H9 (cell line): ENCODE measurements around the gene RAP1GAP. TPM values are rescaled to one million over a fixed set of nuclear protein-coding genes. Genes with fewer than 3 reads are reported as not detected.
A peak's percentile ranks its signal among the peaks of the same experiment; 100 is the strongest.

Experiments used
- DNase-seq: peaks from one replicate; pipeline ENCODE4 v3.0.0-alpha.2; 2017
- H2AFZ ChIP-seq: one replicate; pipeline ENCODE4 v1.6.1; 2013; ENCODE audit warnings: mild to moderate bottlenecking, low read length, control low read depth, moderate library complexity
- H2AK5ac ChIP-seq: 2 replicates; pipeline ENCODE4 v1.6.1; 2013; ENCODE audit warnings: low read length, control low read depth, mixed read lengths; ENCODE audit not compliant: insufficient read length
- H2BK120ac ChIP-seq: one replicate; pipeline ENCODE4 v1.6.1; 2013; ENCODE audit warnings: low read depth, mild to moderate bottlenecking, low read length, control low read depth, inconsistent platforms; ENCODE audit not compliant: poor library complexity, severe bottlenecking
- H2BK12ac ChIP-seq: 2 replicates; pipeline ENCODE4 v1.6.1; 2013; ENCODE audit warnings: low read length, control low read depth, mixed read lengths, low read depth; ENCODE audit not compliant: insufficient read length
- H2BK15ac ChIP-seq: 2 replicates; pipeline ENCODE4 v1.6.1; 2013; ENCODE audit warnings: low read depth, low read length, control low read depth
- H2BK20ac ChIP-seq: one replicate; pipeline ENCODE4 v1.6.1; 2013; ENCODE audit warnings: low read depth, mild to moderate bottlenecking, low read length, control low read depth, inconsistent platforms; ENCODE audit not compliant: poor library complexity, severe bottlenecking
- H2BK5ac ChIP-seq: 2 replicates; pipeline ENCODE4 v1.6.1; 2013; ENCODE audit warnings: low read length, control low read depth, mixed read lengths; ENCODE audit not compliant: insufficient read length
- H3K14ac ChIP-seq: 2 replicates; pipeline ENCODE4 v1.6.1; 2013; ENCODE audit warnings: low read length, control low read depth; ENCODE audit not compliant: insufficient read depth
- H3K18ac ChIP-seq: 2 replicates; pipeline ENCODE4 v1.6.1; 2013; ENCODE audit warnings: low read depth, mild to moderate bottlenecking, mixed read lengths, low read length, control low read depth; ENCODE audit not compliant: insufficient read length
- H3K23ac ChIP-seq: 2 replicates; pipeline ENCODE4 v1.6.1; 2013; ENCODE audit warnings: low read length, control low read depth, mixed read lengths, low read depth; ENCODE audit not compliant: insufficient read length
- H3K23me2 ChIP-seq: 2 replicates; pipeline ENCODE4 v1.6.1; 2013; ENCODE audit warnings: low read depth, mild to moderate bottlenecking, mixed read lengths, low read length, control low read depth; ENCODE audit not compliant: insufficient read length, poor library complexity, severe bottlenecking
- H3K27ac ChIP-seq: 2 replicates; pipeline ENCODE4 v1.5.1; 2013; ENCODE audit warnings: low read length, control low read depth, mixed read lengths, low read depth; ENCODE audit not compliant: insufficient read length
- H3K27me3 ChIP-seq: 2 replicates; pipeline ENCODE4 v1.6.1; 2013; ENCODE audit warnings: low read length, control low read depth, inconsistent platforms; ENCODE audit not compliant: insufficient read depth
- H3K4ac ChIP-seq: 2 replicates; pipeline ENCODE4 v1.6.1; 2013; ENCODE audit warnings: low read depth, mild to moderate bottlenecking, control low read depth, inconsistent platforms, low read length, moderate library complexity
- H3K4me1 ChIP-seq: 2 replicates; pipeline ENCODE4 v1.6.1; 2013; ENCODE audit warnings: low read length, control low read depth, inconsistent platforms; ENCODE audit not compliant: insufficient read depth
- H3K4me2 ChIP-seq: 2 replicates; pipeline ENCODE4 v1.6.1; 2013; ENCODE audit warnings: low read length, control low read depth, mixed read lengths; ENCODE audit not compliant: insufficient read length, insufficient read depth
- H3K56ac ChIP-seq: 2 replicates; pipeline ENCODE4 v1.6.1; 2013; ENCODE audit warnings: low read depth, mild to moderate bottlenecking, mixed read lengths, low read length, control low read depth; ENCODE audit not compliant: insufficient read length
- H3K79me1 ChIP-seq: 2 replicates; pipeline ENCODE4 v1.6.1; 2013; ENCODE audit warnings: low read depth, mild to moderate bottlenecking, moderate library complexity, low read length, control low read depth, inconsistent platforms; ENCODE audit not compliant: insufficient read depth, poor library complexity, severe bottlenecking
- H3K79me2 ChIP-seq: 2 replicates; pipeline ENCODE4 v1.6.1; 2013; ENCODE audit warnings: low read length, control low read depth, inconsistent platforms; ENCODE audit not compliant: insufficient read depth
- H3K9ac ChIP-seq: 2 replicates; pipeline ENCODE4 v1.6.1; 2013; ENCODE audit warnings: low read length, control low read depth, mixed read lengths; ENCODE audit not compliant: insufficient read length; ENCODE audit errors: extremely low read depth
- H3K9me3 ChIP-seq: one replicate; pipeline ENCODE4 v1.6.1; 2013; ENCODE audit warnings: low read depth, low read length, inconsistent platforms; ENCODE audit not compliant: control insufficient read depth
- H3T11ph ChIP-seq: one replicate; pipeline ENCODE4 v1.6.1; 2013; ENCODE audit warnings: mild to moderate bottlenecking, low read length, control low read depth, inconsistent platforms
- H4K20me1 ChIP-seq: one replicate; pipeline ENCODE4 v1.6.1; 2013; ENCODE audit not compliant: control insufficient read depth, insufficient read length, insufficient read depth
- H4K5ac ChIP-seq: 2 replicates; pipeline ENCODE4 v1.6.1; 2013; ENCODE audit warnings: low read depth, mild to moderate bottlenecking, mixed read lengths, low read length, control low read depth; ENCODE audit not compliant: insufficient read length
- H4K8ac ChIP-seq: replicated peaks from 2 replicates; pipeline ENCODE4 v1.6.1; 2013; ENCODE audit warnings: low read length, control low read depth, mixed read lengths, low read depth; ENCODE audit not compliant: insufficient read length
- H4K91ac ChIP-seq: 2 replicates; pipeline ENCODE4 v1.6.1; 2013; ENCODE audit warnings: low read depth, mild to moderate bottlenecking, moderate library complexity, mixed read lengths, low read length, control low read depth; ENCODE audit not compliant: insufficient read length
- H3K27ac Mint-ChIP-seq, 3 experiments: 2 replicates in 2 of 3; 3 replicates in 1 of 3; pipeline ENCODE4 v1.8.0; 2020 to 2021; ENCODE audit warnings: mixed read lengths in 3 of 3, mild to moderate bottlenecking in 1 of 3, moderate library complexity in 1 of 3
- H3K27me3 Mint-ChIP-seq: 2 replicates; pipeline ENCODE4 v1.8.0; 2021; ENCODE audit warnings: low read depth, mild to moderate bottlenecking, moderate library complexity, mixed read lengths
- H3K36me3 Mint-ChIP-seq, 3 experiments: 2 replicates in 2 of 3; 3 replicates in 1 of 3; pipeline ENCODE4 v1.8.0; 2020 to 2021; ENCODE audit warnings: low read depth in 3 of 3, mixed read lengths in 3 of 3; ENCODE audit not compliant: insufficient read depth in 1 of 3
- H3K4me1 Mint-ChIP-seq, 2 experiments: 2 replicates each; pipeline ENCODE4 v1.8.0; 2020; ENCODE audit warnings: mixed read lengths in 2 of 2
- H3K4me3 Mint-ChIP-seq, 2 experiments: 2 replicates in 1 of 2; 3 replicates in 1 of 2; pipeline ENCODE4 v1.8.0; 2020 to 2021; ENCODE audit warnings: mild to moderate bottlenecking in 2 of 2, mixed read lengths in 2 of 2, moderate library complexity in 1 of 2
- H3K9me3 Mint-ChIP-seq, 2 experiments: 2 replicates in 1 of 2; 3 replicates in 1 of 2; pipeline ENCODE4 v1.8.0; 2020; ENCODE audit warnings: mild to moderate bottlenecking in 2 of 2, mixed read lengths in 2 of 2, moderate library complexity in 1 of 2
- WGBS: extraction: QIAGEN DNeasy Blood & Tissue Kit; methylation state at CpG from one replicate; pipeline ENCODE4 v1.1.7; 2013; ENCODE audit warnings: missing lambda C conversion rate, low lambda C conversion rate, mixed read lengths; ENCODE audit not compliant: insufficient read length; ENCODE audit errors: extremely low coverage; 5-methylcytosine and 5-hydroxymethylcytosine counted together
- total RNA-seq: library from RNA; stranded (reverse); gene quantifications from 2 replicates; pipeline ENCODE4 v1.2.1, GENCODE V29; 2021
- TF ChIP-seq, protein P1 (sequence below): fragments of 200-600 bp; sonication (generic); conservative IDR thresholded peaks from 3 replicates; pipeline ENCODE4 v1.8.0; 2021; ENCODE audit warnings: antibody characterized with exemption, mild to moderate bottlenecking

Gene RAP1GAP
- total RNA-seq, 1 experiment from 2014 or later = 7.9 TPM

DNA sequence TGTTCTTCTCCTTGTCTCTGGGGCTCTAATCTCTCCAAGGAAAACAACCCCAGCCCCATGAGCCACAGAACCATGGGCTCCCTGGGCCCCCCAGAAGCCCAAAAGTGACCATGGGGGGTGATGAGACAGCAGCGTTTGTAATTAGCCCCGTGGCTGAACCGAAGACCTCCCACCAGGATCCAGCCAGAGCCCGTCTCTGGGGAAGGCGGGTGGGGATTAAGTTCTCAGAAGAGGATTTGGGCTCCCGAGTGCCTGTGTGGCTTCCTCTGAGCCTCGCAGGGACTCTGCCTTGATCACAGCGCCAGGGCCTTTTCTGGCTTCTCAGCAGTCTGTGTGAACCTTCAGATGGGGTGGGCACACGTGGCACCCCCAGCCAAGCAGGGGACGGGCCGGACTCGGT, 82.9 kb downstream of the RAP1GAP start:
- no peak overlapping the region for H3K9ac ChIP-seq
- H2AK5ac ChIP-seq = no peak overlapping the region
- H3T11ph ChIP-seq = no peak overlapping the region
- H4K20me1 ChIP-seq = no peaks in the 10 kb centered on the region
- no peak overlapping the region for H3K23ac ChIP-seq
- no peak overlapping the region for H3K18ac ChIP-seq
- H2BK12ac ChIP-seq = no peak overlapping the region
- peaks cover 50% of the 10 kb centered on the region for H3K27me3 Mint-ChIP-seq
- no peak overlapping the region for H3K27ac ChIP-seq
- H2BK5ac ChIP-seq = no peak overlapping the region
- H2AFZ ChIP-seq = no peak overlapping the region
- H3K4me1 Mint-ChIP-seq = peaks cover 24 to 35% of the 10 kb centered on the region in 2 experiments
- no peaks in the 10 kb centered on the region for H3K79me2 ChIP-seq
- no peak overlapping the region for H2BK120ac ChIP-seq
- H3K23me2 ChIP-seq = no peaks in the 10 kb centered on the region
- H4K91ac ChIP-seq = no peak overlapping the region
- H3K14ac ChIP-seq = no peak overlapping the region
- no peaks in the 10 kb centered on the region for H3K9me3 ChIP-seq
- no CpG with 5 or more reads among the region's 12 CpGs for WGBS
- TF ChIP-seq, protein P1, sequence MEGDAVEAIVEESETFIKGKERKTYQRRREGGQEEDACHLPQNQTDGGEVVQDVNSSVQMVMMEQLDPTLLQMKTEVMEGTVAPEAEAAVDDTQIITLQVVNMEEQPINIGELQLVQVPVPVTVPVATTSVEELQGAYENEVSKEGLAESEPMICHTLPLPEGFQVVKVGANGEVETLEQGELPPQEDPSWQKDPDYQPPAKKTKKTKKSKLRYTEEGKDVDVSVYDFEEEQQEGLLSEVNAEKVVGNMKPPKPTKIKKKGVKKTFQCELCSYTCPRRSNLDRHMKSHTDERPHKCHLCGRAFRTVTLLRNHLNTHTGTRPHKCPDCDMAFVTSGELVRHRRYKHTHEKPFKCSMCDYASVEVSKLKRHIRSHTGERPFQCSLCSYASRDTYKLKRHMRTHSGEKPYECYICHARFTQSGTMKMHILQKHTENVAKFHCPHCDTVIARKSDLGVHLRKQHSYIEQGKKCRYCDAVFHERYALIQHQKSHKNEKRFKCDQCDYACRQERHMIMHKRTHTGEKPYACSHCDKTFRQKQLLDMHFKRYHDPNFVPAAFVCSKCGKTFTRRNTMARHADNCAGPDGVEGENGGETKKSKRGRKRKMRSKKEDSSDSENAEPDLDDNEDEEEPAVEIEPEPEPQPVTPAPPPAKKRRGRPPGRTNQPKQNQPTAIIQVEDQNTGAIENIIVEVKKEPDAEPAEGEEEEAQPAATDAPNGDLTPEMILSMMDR = no peak
- peak overlapping the region in 1 of 3 experiments; percentile 88; a peak in 1 of 7 replicates for H3K27ac Mint-ChIP-seq
- no peak overlapping the region for H3K56ac ChIP-seq
- H3K4me3 Mint-ChIP-seq = no peak overlapping the region; a peak in 1 of 5 replicates
- no peaks in the 10 kb centered on the region for H3K9me3 Mint-ChIP-seq
- no peak overlapping the region for H4K8ac ChIP-seq
- H3K27me3 ChIP-seq = no peaks in the 10 kb centered on the region
- no peak overlapping the region for H2BK20ac ChIP-seq
- no peak overlapping the region for H4K5ac ChIP-seq
- H3K4me1 ChIP-seq = no peaks in the 10 kb centered on the region; the same call in 1 of the 2 replicates
- H3K4ac ChIP-seq = no peak overlapping the region
- H3K79me1 ChIP-seq = no peaks in the 10 kb centered on the region
- H2BK15ac ChIP-seq = no peak overlapping the region
- no peak for DNase-seq
- H3K36me3 Mint-ChIP-seq = no peaks in the 10 kb centered on the region
- no peak overlapping the region for H3K4me2 ChIP-seq
